ENCODE results near the gene SCLY. TPM values are rescaled to one million over a fixed set of nuclear protein-coding genes. Genes with fewer than 3 reads are reported as not detected.
A peak's percentile ranks its signal among the peaks of the same experiment; 100 is the strongest.

SCLY gene
- total and polyA plus RNA-seq, 2 of the 13 experiments (the other 11 are each of a cell fraction or from before 2014, with no cell fraction given), result 27.9 to 38.6 TPM

DNA sequence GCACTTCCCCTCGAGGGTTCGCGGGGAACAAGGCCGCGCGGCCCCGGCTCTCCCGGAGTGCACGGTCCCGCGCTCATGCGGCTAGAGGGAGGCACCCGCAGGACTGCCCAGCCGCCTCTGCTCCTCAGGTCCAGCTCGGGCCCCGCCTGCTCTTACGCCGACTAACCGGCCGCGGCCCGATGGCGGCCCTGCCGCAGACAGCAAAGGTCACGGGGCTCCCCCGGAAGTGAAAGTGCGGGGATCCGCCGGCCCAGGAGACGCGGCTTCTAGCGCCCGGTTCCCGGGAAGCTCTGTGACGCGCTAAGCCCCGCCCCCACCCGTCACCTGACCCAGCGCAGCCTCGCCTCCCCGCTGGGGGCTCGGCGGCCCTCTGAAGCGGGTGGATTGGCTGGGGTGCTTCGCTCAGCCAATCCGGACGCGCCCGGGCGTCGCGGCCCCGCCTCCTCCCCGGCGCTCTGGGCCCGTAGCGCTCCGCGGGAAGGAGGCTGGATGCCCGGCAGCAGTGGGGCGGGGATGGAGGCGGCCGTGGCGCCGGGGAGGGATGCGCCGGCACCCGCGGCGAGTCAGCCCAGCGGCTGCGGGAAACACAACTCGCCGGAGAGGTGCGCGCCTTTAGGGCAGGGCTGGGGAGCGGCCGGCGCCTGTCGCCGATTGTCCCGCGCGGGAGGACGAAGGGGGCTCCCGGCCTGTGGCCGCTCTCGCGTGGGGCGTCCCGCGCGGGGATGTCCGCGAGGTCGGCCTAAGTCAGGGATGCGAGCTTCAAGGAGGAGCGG, at the start of gene SCLY (continued):
- TF ChIP-seq, protein P1, sequence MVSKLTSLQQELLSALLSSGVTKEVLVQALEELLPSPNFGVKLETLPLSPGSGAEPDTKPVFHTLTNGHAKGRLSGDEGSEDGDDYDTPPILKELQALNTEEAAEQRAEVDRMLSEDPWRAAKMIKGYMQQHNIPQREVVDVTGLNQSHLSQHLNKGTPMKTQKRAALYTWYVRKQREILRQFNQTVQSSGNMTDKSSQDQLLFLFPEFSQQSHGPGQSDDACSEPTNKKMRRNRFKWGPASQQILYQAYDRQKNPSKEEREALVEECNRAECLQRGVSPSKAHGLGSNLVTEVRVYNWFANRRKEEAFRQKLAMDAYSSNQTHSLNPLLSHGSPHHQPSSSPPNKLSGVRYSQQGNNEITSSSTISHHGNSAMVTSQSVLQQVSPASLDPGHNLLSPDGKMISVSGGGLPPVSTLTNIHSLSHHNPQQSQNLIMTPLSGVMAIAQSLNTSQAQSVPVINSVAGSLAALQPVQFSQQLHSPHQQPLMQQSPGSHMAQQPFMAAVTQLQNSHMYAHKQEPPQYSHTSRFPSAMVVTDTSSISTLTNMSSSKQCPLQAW (CRISPR knock-in tag; IDR thresholded peaks at IDR 0.05), result peak; percentile 90
- TF ChIP-seq, protein P2, sequence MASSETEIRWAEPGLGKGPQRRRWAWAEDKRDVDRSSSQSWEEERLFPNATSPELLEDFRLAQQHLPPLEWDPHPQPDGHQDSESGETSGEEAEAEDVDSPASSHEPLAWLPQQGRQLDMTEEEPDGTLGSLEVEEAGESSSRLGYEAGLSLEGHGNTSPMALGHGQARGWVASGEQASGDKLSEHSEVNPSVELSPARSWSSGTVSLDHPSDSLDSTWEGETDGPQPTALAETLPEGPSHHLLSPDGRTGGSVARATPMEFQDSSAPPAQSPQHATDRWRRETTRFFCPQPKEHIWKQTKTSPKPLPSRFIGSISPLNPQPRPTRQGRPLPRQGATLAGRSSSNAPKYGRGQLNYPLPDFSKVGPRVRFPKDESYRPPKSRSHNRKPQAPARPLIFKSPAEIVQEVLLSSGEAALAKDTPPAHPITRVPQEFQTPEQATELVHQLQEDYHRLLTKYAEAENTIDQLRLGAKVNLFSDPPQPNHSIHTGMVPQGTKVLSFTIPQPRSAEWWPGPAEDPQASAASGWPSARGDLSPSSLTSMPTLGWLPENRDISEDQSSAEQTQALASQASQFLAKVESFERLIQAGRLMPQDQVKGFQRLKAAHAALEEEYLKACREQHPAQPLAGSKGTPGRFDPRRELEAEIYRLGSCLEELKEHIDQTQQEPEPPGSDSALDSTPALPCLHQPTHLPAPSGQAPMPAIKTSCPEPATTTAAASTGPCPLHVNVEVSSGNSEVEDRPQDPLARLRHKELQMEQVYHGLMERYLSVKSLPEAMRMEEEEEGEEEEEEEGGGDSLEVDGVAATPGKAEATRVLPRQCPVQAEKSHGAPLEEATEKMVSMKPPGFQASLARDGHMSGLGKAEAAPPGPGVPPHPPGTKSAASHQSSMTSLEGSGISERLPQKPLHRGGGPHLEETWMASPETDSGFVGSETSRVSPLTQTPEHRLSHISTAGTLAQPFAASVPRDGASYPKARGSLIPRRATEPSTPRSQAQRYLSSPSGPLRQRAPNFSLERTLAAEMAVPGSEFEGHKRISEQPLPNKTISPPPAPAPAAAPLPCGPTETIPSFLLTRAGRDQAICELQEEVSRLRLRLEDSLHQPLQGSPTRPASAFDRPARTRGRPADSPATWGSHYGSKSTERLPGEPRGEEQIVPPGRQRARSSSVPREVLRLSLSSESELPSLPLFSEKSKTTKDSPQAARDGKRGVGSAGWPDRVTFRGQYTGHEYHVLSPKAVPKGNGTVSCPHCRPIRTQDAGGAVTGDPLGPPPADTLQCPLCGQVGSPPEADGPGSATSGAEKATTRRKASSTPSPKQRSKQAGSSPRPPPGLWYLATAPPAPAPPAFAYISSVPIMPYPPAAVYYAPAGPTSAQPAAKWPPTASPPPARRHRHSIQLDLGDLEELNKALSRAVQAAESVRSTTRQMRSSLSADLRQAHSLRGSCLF (CRISPR knock-in tag; IDR thresholded peaks at IDR 0.05; ENCODE audit: borderline replicate concordance), result 0 out of 2 replicates have a peak, but pooled peaks have one; percentile 83
- TF ChIP-seq CREB1 (IDR thresholded peaks at IDR 0.05), result peak; percentile 94
- peak; percentile 74; the same call in 1 of the 2 replicates for TF ChIP-seq CREB1 (CRISPR knock-in tag; IDR thresholded peaks at IDR 0.05)
- no peak for TF ChIP-seq MAFF (IDR thresholded peaks at IDR 0.05; ENCODE audit: low read depth, low read length)
- TF ChIP-seq SIX1 (CRISPR knock-in tag; IDR thresholded peaks at IDR 0.05; ENCODE audit: borderline replicate concordance), result peak; percentile 46; the same call in 1 of the 2 replicates
- TF ChIP-seq ZNF839 (CRISPR knock-in tag; IDR thresholded peaks at IDR 0.05; ENCODE audit: borderline replicate concordance), result peak; percentile 92
- no peak for TF ChIP-seq ARNT (IDR thresholded peaks at IDR 0.05)
- no peak for TF ChIP-seq DPF2 (CRISPR knock-in tag; IDR thresholded peaks at IDR 0.05; ENCODE audit: borderline replicate concordance, low read depth)
- TF ChIP-seq, protein P3, sequence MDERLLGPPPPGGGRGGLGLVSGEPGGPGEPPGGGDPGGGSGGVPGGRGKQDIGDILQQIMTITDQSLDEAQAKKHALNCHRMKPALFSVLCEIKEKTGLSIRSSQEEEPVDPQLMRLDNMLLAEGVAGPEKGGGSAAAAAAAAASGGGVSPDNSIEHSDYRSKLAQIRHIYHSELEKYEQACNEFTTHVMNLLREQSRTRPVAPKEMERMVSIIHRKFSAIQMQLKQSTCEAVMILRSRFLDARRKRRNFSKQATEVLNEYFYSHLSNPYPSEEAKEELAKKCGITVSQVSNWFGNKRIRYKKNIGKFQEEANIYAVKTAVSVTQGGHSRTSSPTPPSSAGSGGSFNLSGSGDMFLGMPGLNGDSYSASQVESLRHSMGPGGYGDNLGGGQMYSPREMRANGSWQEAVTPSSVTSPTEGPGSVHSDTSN (CRISPR knock-in tag; IDR thresholded peaks at IDR 0.05), result no peak
- TF ChIP-seq ATF7-NPFF (CRISPR knock-in tag; IDR thresholded peaks at IDR 0.05; ENCODE audit: low read depth), result peak; percentile 92
- TF ChIP-seq NFRKB (IDR thresholded peaks at IDR 0.05), result no peak
- TF ChIP-seq KLF6 (CRISPR knock-in tag; IDR thresholded peaks at IDR 0.05), result peak; percentile 71; the same call in 1 of the 2 replicates
- 0 out of 2 replicates have a peak, but pooled peaks have one; percentile 36 for TF ChIP-seq SATB2 (CRISPR knock-in tag; IDR thresholded peaks at IDR 0.05)
- peak; percentile 92 for TF ChIP-seq ZNF234 (CRISPR knock-in tag; conservative IDR thresholded peaks at IDR 0.05)
- TF ChIP-seq SOX6 (IDR thresholded peaks at IDR 0.05), result no peak
- peak; percentile 83 for TF ChIP-seq SOX6 (CRISPR knock-in tag; IDR thresholded peaks at IDR 0.05)
- TF ChIP-seq SP5 (CRISPR knock-in tag; IDR thresholded peaks at IDR 0.05; ENCODE audit: borderline replicate concordance, low read depth), result no peak
- no peak for TF ChIP-seq ZNF33A (CRISPR knock-in tag; IDR thresholded peaks at IDR 0.05; ENCODE audit: borderline replicate concordance)
- 0 out of 2 replicates have a peak, but pooled peaks have one; percentile 4 for TF ChIP-seq ZKSCAN1 (IDR thresholded peaks at IDR 0.05; ENCODE audit: low read length)
- TF ChIP-seq FOXK2 (IDR thresholded peaks at IDR 0.05), result no peak; the same call in 1 of the 2 replicates
- TF ChIP-seq DNMT1 (CRISPR knock-in tag; IDR thresholded peaks at IDR 0.05), result no peak; the same call in 1 of the 2 replicates
- no peak; the same call in 1 of the 2 replicates for TF ChIP-seq KLF9 (CRISPR knock-in tag; IDR thresholded peaks at IDR 0.05; ENCODE audit: low read depth)
- TF ChIP-seq HOXA7 (CRISPR knock-in tag; IDR thresholded peaks at IDR 0.05), result 0 out of 2 replicates have a peak, but pooled peaks have one; percentile 14
- TF ChIP-seq TEAD3 (CRISPR knock-in tag; optimal IDR thresholded peaks at IDR 0.05; ENCODE audit: borderline replicate concordance), result peak; percentile 33
